OCI-LY3 (cell line): Measurements from ENCODE around the gene MNAT1.

Experiments
- CTCF ChIP-seq: fragments of 200-600, 300-600 bp; sonication (generic); IDR thresholded peaks from 2 replicates; pipeline ENCODE4 v1.5.1; 2014; ENCODE audit warnings: antibody characterized with exemption, low read length, low read depth
- EZH2phosphoT487 ChIP-seq: fragments of 200-600 bp; shearing (Covaris generic); IDR thresholded peaks from 2 replicates; pipeline ENCODE4 v1.6.1; 2018; ENCODE audit warnings: antibody characterized with exemption, mixed run types, low read depth

DNA sequence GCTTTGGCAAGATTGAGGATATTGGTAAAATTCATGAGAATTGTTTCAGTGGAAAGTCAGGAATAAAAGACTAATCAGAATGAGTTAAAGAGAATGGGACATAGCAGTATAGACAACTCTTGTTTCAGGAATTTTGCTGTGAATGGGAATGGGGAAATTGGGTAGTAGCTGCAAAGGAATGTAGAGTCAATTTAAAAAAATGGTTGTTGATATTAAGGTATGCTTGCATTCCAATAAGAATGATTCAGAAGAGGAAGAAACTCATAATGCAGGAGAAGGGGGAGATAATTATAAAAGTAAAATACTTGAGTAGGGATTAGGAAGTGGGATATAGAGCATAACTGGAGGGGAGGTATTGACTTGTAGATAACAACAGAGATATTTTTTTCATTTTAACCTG lies 40.7 kb downstream of the MNAT1 start:
- TF ChIP-seq CTCF (no peak), EZH2phosphoT487 (no peak)
